Activated T-cell treated with anti-CD3 and anti-CD28 coated beads, Interleukin-2, amount 50 U/mL, for 4 hours (primary cell): ENCODE measurements around the gene AKIP1. TPM values are rescaled to one million over a fixed set of nuclear protein-coding genes. Genes with fewer than 3 reads are reported as not detected.
"Not testable (repeated sequence)": the region's sequence is repeated elsewhere in the genome, so short reads cannot be mapped to it uniquely, and the experiment has no call there.

Source experiments
- ATAC-seq, 2 donors: fragments of 200-7000 bp; cut with Tn5 transposase; one replicate each; pipeline ENCODE4 v1.10.0; 2021
- DNase-seq: peaks from one replicate; pipeline ENCODE4 v3.0.0-alpha.2; 2020
- H3K27me3 Mint-ChIP-seq: one replicate; pipeline ENCODE4 v1.8.0; 2021; ENCODE audit warnings: low read depth, mixed read lengths
- H3K36me3 Mint-ChIP-seq: one replicate; pipeline ENCODE4 v1.8.0; 2022; ENCODE audit warnings: mixed read lengths; ENCODE audit not compliant: insufficient read depth
- H3K4me1 Mint-ChIP-seq: one replicate; pipeline ENCODE4 v1.8.0; 2021; ENCODE audit warnings: low read depth, mixed read lengths
- H3K4me3 Mint-ChIP-seq: one replicate; pipeline ENCODE4 v1.8.0; 2021; ENCODE audit warnings: mild to moderate bottlenecking, moderate library complexity, mixed read lengths
- H3K9me3 Mint-ChIP-seq: one replicate; pipeline ENCODE4 v1.8.0; 2021; ENCODE audit warnings: mixed read lengths
- total RNA-seq, 3 donors: library from RNA; stranded (reverse); gene quantifications; one replicate each; pipeline ENCODE4 v1.2.1, GENCODE V29; 2021

AKIP1 gene
- total RNA-seq, 3 donors from 2014 or later = 18.2 to 25.6 (median 25.6) TPM

- DNase-seq (no peak), ATAC-seq (no peak)
- Mint-ChIP-seq H3K4me3 (no peak overlapping the region), H3K36me3 (no peaks in the 10 kb centered on the region), H3K4me1 (no peaks in the 10 kb centered on the region), H3K9me3 (no peaks in the 10 kb centered on the region), H3K27me3 (no peaks in the 10 kb centered on the region)
These were observed 19.6 kb downstream of the AKIP1 start for GRCh38 chr11:8930456-8931175.

GRCh38 chr11:8932564-8933180, 21.7 kb downstream of the AKIP1 start, which contains the start of gene C11orf16:
Gene C11orf16, minus strand, starts transcription at chr11:8932947. Its CDS starts 639 bp downstream, at chr11:8932308.
- DNase-seq = no peak
- Mint-ChIP-seq H3K9me3 (no peaks in the 10 kb centered on the region), H3K27me3 (no peaks in the 10 kb centered on the region), H3K4me3 (no peak within 1 kb of the TSS), H3K36me3 (no peaks in the 10 kb centered on the region), H3K4me1 (no peaks in the 10 kb centered on the region)
- no peak for ATAC-seq

GRCh38 chr11:8933931-8934330, 22.9 kb downstream of the AKIP1 start:
- Mint-ChIP-seq H3K27me3 (no peaks in the 10 kb centered on the region), H3K36me3 (no peaks in the 10 kb centered on the region), H3K4me1 (no peaks in the 10 kb centered on the region), H3K4me3 (no peak overlapping the region), H3K9me3 (no peaks in the 10 kb centered on the region)
- DNase-seq (no peak), ATAC-seq (no peak)

- Mint-ChIP-seq H3K9me3 (no peaks in the 10 kb centered on the region), H3K4me3 (no peak overlapping the region), H3K4me1 (no peaks in the 10 kb centered on the region), H3K36me3 (no peaks in the 10 kb centered on the region), H3K27me3 (no peaks in the 10 kb centered on the region)
- ATAC-seq (no peak), DNase-seq (no peak)
These were observed 23.9 kb downstream of the AKIP1 start for GRCh38 chr11:8934742-8935488.

GRCh38 chr11:8935789-8936188, 24.8 kb downstream of the AKIP1 start:
- H3K4me3 Mint-ChIP-seq, H3K4me1 Mint-ChIP-seq, H3K27me3 Mint-ChIP-seq, ATAC-seq, H3K9me3 Mint-ChIP-seq, DNase-seq, H3K36me3 Mint-ChIP-seq: not testable (repeated sequence)

GRCh38 chr11:8937159-8937558, 26.2 kb downstream of the AKIP1 start:
- H3K27me3 Mint-ChIP-seq = no peaks in the 10 kb centered on the region
- H3K4me3 Mint-ChIP-seq = no peak overlapping the region
- DNase-seq (no peak), ATAC-seq (no peak)
- no peaks in the 10 kb centered on the region for H3K36me3 Mint-ChIP-seq
- H3K9me3 Mint-ChIP-seq = no peaks in the 10 kb centered on the region
- no peaks in the 10 kb centered on the region for H3K4me1 Mint-ChIP-seq

- Mint-ChIP-seq H3K27me3 (no peaks in the 10 kb centered on the region), H3K36me3 (no peaks in the 10 kb centered on the region), H3K4me1 (no peaks in the 10 kb centered on the region), H3K9me3 (no peaks in the 10 kb centered on the region), H3K4me3 (no peak overlapping the region)
- ATAC-seq (no peak), DNase-seq (no peak)
These were observed 26.7 kb downstream of the AKIP1 start for GRCh38 chr11:8937659-8938058.

- DNase-seq = no peak
- Mint-ChIP-seq H3K27me3 (no peaks in the 10 kb centered on the region), H3K36me3 (peaks cover 4% of the 10 kb centered on the region), H3K4me3 (no peak overlapping the region), H3K4me1 (no peaks in the 10 kb centered on the region), H3K9me3 (no peaks in the 10 kb centered on the region)
- ATAC-seq = no peak
These were observed 30.5 kb downstream of the AKIP1 start for GRCh38 chr11:8941341-8942103.

- no peaks in the 10 kb centered on the region for H3K9me3 Mint-ChIP-seq
- H3K36me3 Mint-ChIP-seq = peaks cover 11% of the 10 kb centered on the region
- no peaks in the 10 kb centered on the region for H3K27me3 Mint-ChIP-seq
- ATAC-seq (no peak), DNase-seq (no peak)
- no peaks in the 10 kb centered on the region for H3K4me1 Mint-ChIP-seq
- H3K4me3 Mint-ChIP-seq = no peak within 1 kb of the TSS
These were observed 31.6 kb downstream of the AKIP1 start, which contains the start of gene ASCL3 for GRCh38 chr11:8942518-8943066. Gene ASCL3, minus strand, starts transcription at chr11:8943016. Its CDS starts 4,855 bp downstream, at chr11:8938161.

GRCh38 chr11:8947230-8947943, 36.4 kb downstream of the AKIP1 start:
- DNase-seq (no peak), ATAC-seq (no peak)
- Mint-ChIP-seq H3K36me3 (peaks cover 31% of the 10 kb centered on the region), H3K9me3 (no peaks in the 10 kb centered on the region), H3K4me3 (no peak overlapping the region), H3K27me3 (no peaks in the 10 kb centered on the region), H3K4me1 (no peaks in the 10 kb centered on the region)

GRCh38 chr11:8948886-8949285, 37.9 kb downstream of the AKIP1 start:
- no peaks in the 10 kb centered on the region for H3K4me1 Mint-ChIP-seq
- H3K9me3 Mint-ChIP-seq = no peaks in the 10 kb centered on the region
- H3K27me3 Mint-ChIP-seq = no peaks in the 10 kb centered on the region
- ATAC-seq (no peak), DNase-seq (no peak)
- H3K4me3 Mint-ChIP-seq = no peak overlapping the region
- peaks cover 39% of the 10 kb centered on the region for H3K36me3 Mint-ChIP-seq

- Mint-ChIP-seq H3K4me1 (peaks cover 16% of the 10 kb centered on the region), H3K4me3 (no peak overlapping the region), H3K36me3 (peaks cover 23% of the 10 kb centered on the region), H3K9me3 (no peaks in the 10 kb centered on the region), H3K27me3 (no peaks in the 10 kb centered on the region)
- DNase-seq (no peak), ATAC-seq (no peak)
These were observed 45.9 kb downstream of the AKIP1 start for GRCh38 chr11:8956860-8957259.

GRCh38 chr11:8959546-8960166, 48.7 kb downstream of the AKIP1 start:
- no peaks in the 10 kb centered on the region for H3K27me3 Mint-ChIP-seq
- ATAC-seq (peak in 1 of 2 donors; percentile 13), DNase-seq (no peak)
- H3K4me1 Mint-ChIP-seq = peaks cover 28% of the 10 kb centered on the region
- H3K4me3 Mint-ChIP-seq = no peak overlapping the region
- no peaks in the 10 kb centered on the region for H3K9me3 Mint-ChIP-seq
- peaks cover 13% of the 10 kb centered on the region for H3K36me3 Mint-ChIP-seq
